Loucy (cell line): ENCODE results near the gene PRKCZ.
"Not testable (repeated sequence)": the region's sequence is repeated elsewhere in the genome, so short reads cannot be mapped to it uniquely, and the experiment has no call there.

Experiments
- H2AFZ ChIP-seq: fragments of 200-600 bp; sonication (generic); 2 replicates; pipeline ENCODE4 v1.6.0; 2016; ENCODE audit warnings: antibody characterized with exemption, mild to moderate bottlenecking, low read length, moderate library complexity
- H3F3A ChIP-seq: fragments of 200-600 bp; 2 replicates; pipeline ENCODE4 v1.6.0; 2016; ENCODE audit warnings: antibody characterized with exemption, low read depth, mild to moderate bottlenecking
- H3K27me3 ChIP-seq: fragments of 200-600 bp; sonication (generic); 2 replicates; pipeline ENCODE4 v1.6.1; 2014; ENCODE audit warnings: low read length, mild to moderate bottlenecking; ENCODE audit not compliant: insufficient read depth, poor library complexity, severe bottlenecking
- H3K36me3 ChIP-seq: fragments of 200-600 bp; sonication (generic); 2 replicates; pipeline ENCODE4 v1.6.1; 2016; ENCODE audit warnings: low read length; ENCODE audit not compliant: insufficient read depth
- H3K4me1 ChIP-seq: fragments of 200-600 bp; sonication (generic); 2 replicates; pipeline ENCODE4 v1.5.1; 2014; ENCODE audit warnings: low read length, mild to moderate bottlenecking; ENCODE audit not compliant: insufficient read depth, poor library complexity, severe bottlenecking
- H3K4me2 ChIP-seq: fragments of 200-600 bp; sonication (generic); 2 replicates; pipeline ENCODE4 v1.6.0; 2014; ENCODE audit warnings: antibody characterized with exemption, low read length, low read depth, mild to moderate bottlenecking; ENCODE audit not compliant: poor library complexity, severe bottlenecking
- H3K4me3 ChIP-seq: fragments of 200-600 bp; sonication (generic); 2 replicates; pipeline ENCODE4 v1.5.1; 2014; ENCODE audit warnings: low read length, mild to moderate bottlenecking, mixed read lengths; ENCODE audit not compliant: poor library complexity, severe bottlenecking
- H3K79me2 ChIP-seq: fragments of 200-600 bp; sonication (generic); 2 replicates; pipeline ENCODE4 v1.6.1; 2014; ENCODE audit warnings: low read length; ENCODE audit not compliant: insufficient read depth
- H3K9ac ChIP-seq: fragments of 200-600 bp; sonication (generic); 2 replicates; pipeline ENCODE4 v1.6.0; 2014; ENCODE audit warnings: mild to moderate bottlenecking, low read depth, low read length, moderate library complexity; ENCODE audit not compliant: poor library complexity, severe bottlenecking
- H3K9me2 ChIP-seq: fragments of 200-600 bp; sonication (generic); replicated peaks from 2 replicates; pipeline ENCODE4 v1.6.1; 2016; ENCODE audit warnings: low read depth, low read length, mixed read lengths
- H3K9me3 ChIP-seq: fragments of 200-600 bp; sonication (generic); 2 replicates; pipeline ENCODE4 v1.6.1; 2014; ENCODE audit warnings: mild to moderate bottlenecking, antibody characterized with exemption, low read length, low read depth; ENCODE audit not compliant: insufficient read depth
- H4K20me1 ChIP-seq: fragments of 200-600 bp; sonication (generic); 2 replicates; pipeline ENCODE4 v1.6.0; 2014; ENCODE audit warnings: antibody characterized with exemption, low read length, mild to moderate bottlenecking; ENCODE audit not compliant: insufficient read depth, poor library complexity, severe bottlenecking
- CTCF ChIP-seq: fragments of 200-600 bp; sonication (generic); conservative IDR thresholded peaks from 2 replicates; pipeline ENCODE4 v1.5.1; 2014; ENCODE audit warnings: mild to moderate bottlenecking, antibody characterized with exemption, low read length
- EZH2phosphoT487 ChIP-seq: fragments of 200-600 bp; IDR thresholded peaks from 2 replicates; pipeline ENCODE4 v1.6.1; 2018; ENCODE audit warnings: antibody characterized with exemption, mild to moderate bottlenecking, moderate library complexity, borderline replicate concordance

Gene PRKCZ

GRCh38 chr1:2136386-2137235 lies 86.4 kb downstream of the PRKCZ start:
- Histone ChIP-seq H3K4me1 (peaks cover 16% of the 10 kb centered on the region), H3K4me3 (no peak overlapping the region), H3F3A (no peaks in the 10 kb centered on the region), H3K27me3 (no peaks in the 10 kb centered on the region), H3K79me2 (no peaks in the 10 kb centered on the region), H3K4me2 (no peak overlapping the region), H3K9me2 (no peaks in the 10 kb centered on the region), H3K9me3 (no peaks in the 10 kb centered on the region), H3K9ac (no peak overlapping the region), H3K36me3 (no peaks in the 10 kb centered on the region), H4K20me1 (no peaks in the 10 kb centered on the region), H2AFZ (no peak overlapping the region)
- TF ChIP-seq CTCF (no peak), EZH2phosphoT487 (no peak)

GRCh38 chr1:2137257-2138121 lies 87.3 kb downstream of the PRKCZ start:
- no peaks in the 10 kb centered on the region for H3K9me2 ChIP-seq
- H3K36me3 ChIP-seq, result no peaks in the 10 kb centered on the region
- H3F3A ChIP-seq, result no peaks in the 10 kb centered on the region
- H3K27me3 ChIP-seq, result no peaks in the 10 kb centered on the region
- H3K4me3 ChIP-seq, result no peak overlapping the region
- no peak overlapping the region for H3K4me2 ChIP-seq
- no peak overlapping the region for H2AFZ ChIP-seq
- no peaks in the 10 kb centered on the region for H3K79me2 ChIP-seq
- no peak overlapping the region for H3K9ac ChIP-seq
- no peaks in the 10 kb centered on the region for H4K20me1 ChIP-seq
- H3K4me1 ChIP-seq, result peaks cover 16% of the 10 kb centered on the region
- TF ChIP-seq EZH2phosphoT487 (no peak), CTCF (no peak)
- H3K9me3 ChIP-seq, result no peaks in the 10 kb centered on the region

GRCh38 chr1:2139156-2139555 lies 88.9 kb downstream of the PRKCZ start:
- H4K20me1 ChIP-seq, H2AFZ ChIP-seq, H3K9me2 ChIP-seq, H3K4me2 ChIP-seq, H3K79me2 ChIP-seq, H3K36me3 ChIP-seq, H3K4me1 ChIP-seq, H3K4me3 ChIP-seq, H3K9ac ChIP-seq, H3K9me3 ChIP-seq, H3K27me3 ChIP-seq, H3F3A ChIP-seq: not testable (repeated sequence)
